GM12865 (cell line): Measurements from ENCODE around the gene SWAP70.

ENCODE experiments used
- DNase-seq: peaks from one replicate; pipeline ENCODE4 v3.0.0; 2010; ENCODE audit warnings: low read depth
- H3K4me3 ChIP-seq: 2 replicates; pipeline ENCODE4 v1.5.1; 2011; ENCODE audit warnings: mild to moderate bottlenecking, low read depth, low read length, control low read depth
- CTCF ChIP-seq: IDR thresholded peaks from 2 replicates; pipeline ENCODE4 v1.5.1; 2011; ENCODE audit warnings: low read length, control low read depth, low read depth, inconsistent platforms; ENCODE audit not compliant: insufficient read depth; ENCODE audit errors: missing control alignments

Gene SWAP70

GRCh38 chr11:9772218-9772617 is 108.3 kb downstream of the SWAP70 start:
- DNase-seq, result no peak
- H3K4me3 ChIP-seq, result no peak overlapping the region
- no peak for TF ChIP-seq CTCF

GRCh38 chr11:9773524-9773923 is 109.6 kb downstream of the SWAP70 start:
- no peak overlapping the region for H3K4me3 ChIP-seq
- TF ChIP-seq CTCF, result no peak
- DNase-seq, result no peak

- H3K4me3 ChIP-seq, result no peak overlapping the region
- DNase-seq, result no peak
- TF ChIP-seq CTCF, result no peak
Measured at GRCh38 chr11:9774109-9774508, 110.2 kb downstream of the SWAP70 start.

- H3K4me3 ChIP-seq, result no peak overlapping the region
- no peak for TF ChIP-seq CTCF
- DNase-seq, result no peak
Measured at GRCh38 chr11:9774591-9775397, 110.9 kb downstream of the SWAP70 start.

GRCh38 chr11:9775398-9775779 is 111.5 kb downstream of the SWAP70 start:
- H3K4me3 ChIP-seq, result no peak overlapping the region
- no peak for DNase-seq
- no peak for TF ChIP-seq CTCF

- no peak for DNase-seq
- TF ChIP-seq CTCF, result no peak
- no peak overlapping the region for H3K4me3 ChIP-seq
Measured at GRCh38 chr11:9776203-9776602, 112.3 kb downstream of the SWAP70 start.

- H3K4me3 ChIP-seq, result no peak overlapping the region
- TF ChIP-seq CTCF, result no peak
- DNase-seq, result no peak
Measured at GRCh38 chr11:9777066-9777465, 113.2 kb downstream of the SWAP70 start.
